ENCODE measurements around the gene ART3.

The ART3 gene

GRCh38 chr4:76153356-76153755 is 78.8 kb downstream of the ART3 start:
- DNase-seq = no peak

- no peak for DNase-seq
Measured at GRCh38 chr4:76155979-76156378, 81.5 kb downstream of the ART3 start.

- no peak for DNase-seq
Measured at GRCh38 chr4:76156635-76157034, 82.1 kb downstream of the ART3 start.

GRCh38 chr4:76160355-76160754 is 85.8 kb downstream of the ART3 start:
- DNase-seq = no peak
